Retinal pigment epithelial cell (primary cell): ENCODE results near the gene SMARCAD1.
"Not testable (repeated sequence)": the region's sequence is repeated elsewhere in the genome, so short reads cannot be mapped to it uniquely, and the experiment has no call there.

Source experiments
- DNase-seq: peaks from one replicate; pipeline ENCODE4 v3.0.0-alpha.2; 2010; ENCODE audit warnings: low read depth
- H3K4me3 ChIP-seq: 2 replicates; pipeline ENCODE4 v1.5.1; 2011; ENCODE audit warnings: mild to moderate bottlenecking, low read length, control low read depth, moderate library complexity
- TF ChIP-seq, protein P1 (sequence below): conservative IDR thresholded peaks from 2 replicates; pipeline ENCODE4 v1.5.1; 2011; ENCODE audit warnings: low read depth, low read length, control low read depth, inconsistent platforms

The SMARCAD1 gene

DNA sequence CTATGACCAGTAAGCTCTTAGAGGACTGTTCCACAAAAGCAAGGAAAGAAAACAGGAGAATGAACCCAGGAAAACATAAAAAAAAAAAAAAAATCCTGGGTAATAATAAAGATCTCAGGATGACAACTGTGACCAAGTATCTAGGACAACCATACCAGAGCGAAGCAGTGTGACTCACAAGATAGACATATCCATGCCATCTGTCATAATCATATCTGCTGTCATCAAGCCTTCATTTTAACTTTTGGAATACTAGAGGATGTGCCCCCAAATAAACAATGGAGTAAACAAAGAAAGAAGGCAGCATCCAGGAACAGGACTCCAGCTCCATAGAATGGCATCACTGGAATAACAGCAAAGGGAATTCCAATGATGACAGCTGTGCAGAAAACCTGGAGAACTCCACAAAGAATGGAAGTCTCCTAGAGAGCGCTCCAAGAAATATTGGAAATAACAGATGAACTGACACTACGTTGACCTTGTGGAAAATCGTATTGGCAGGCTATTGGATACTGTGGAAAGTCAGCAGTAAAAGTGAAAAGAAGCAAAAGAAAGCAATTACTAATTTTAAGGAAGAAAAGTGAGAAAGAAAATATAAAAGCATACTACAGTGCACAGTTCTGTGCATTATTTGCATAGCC, 99.7 kb downstream of the SMARCAD1 start:
- H3K4me3 ChIP-seq = no peak overlapping the region
- TF ChIP-seq, protein P1, sequence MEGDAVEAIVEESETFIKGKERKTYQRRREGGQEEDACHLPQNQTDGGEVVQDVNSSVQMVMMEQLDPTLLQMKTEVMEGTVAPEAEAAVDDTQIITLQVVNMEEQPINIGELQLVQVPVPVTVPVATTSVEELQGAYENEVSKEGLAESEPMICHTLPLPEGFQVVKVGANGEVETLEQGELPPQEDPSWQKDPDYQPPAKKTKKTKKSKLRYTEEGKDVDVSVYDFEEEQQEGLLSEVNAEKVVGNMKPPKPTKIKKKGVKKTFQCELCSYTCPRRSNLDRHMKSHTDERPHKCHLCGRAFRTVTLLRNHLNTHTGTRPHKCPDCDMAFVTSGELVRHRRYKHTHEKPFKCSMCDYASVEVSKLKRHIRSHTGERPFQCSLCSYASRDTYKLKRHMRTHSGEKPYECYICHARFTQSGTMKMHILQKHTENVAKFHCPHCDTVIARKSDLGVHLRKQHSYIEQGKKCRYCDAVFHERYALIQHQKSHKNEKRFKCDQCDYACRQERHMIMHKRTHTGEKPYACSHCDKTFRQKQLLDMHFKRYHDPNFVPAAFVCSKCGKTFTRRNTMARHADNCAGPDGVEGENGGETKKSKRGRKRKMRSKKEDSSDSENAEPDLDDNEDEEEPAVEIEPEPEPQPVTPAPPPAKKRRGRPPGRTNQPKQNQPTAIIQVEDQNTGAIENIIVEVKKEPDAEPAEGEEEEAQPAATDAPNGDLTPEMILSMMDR = no peak
- DNase-seq = no peak

DNA sequence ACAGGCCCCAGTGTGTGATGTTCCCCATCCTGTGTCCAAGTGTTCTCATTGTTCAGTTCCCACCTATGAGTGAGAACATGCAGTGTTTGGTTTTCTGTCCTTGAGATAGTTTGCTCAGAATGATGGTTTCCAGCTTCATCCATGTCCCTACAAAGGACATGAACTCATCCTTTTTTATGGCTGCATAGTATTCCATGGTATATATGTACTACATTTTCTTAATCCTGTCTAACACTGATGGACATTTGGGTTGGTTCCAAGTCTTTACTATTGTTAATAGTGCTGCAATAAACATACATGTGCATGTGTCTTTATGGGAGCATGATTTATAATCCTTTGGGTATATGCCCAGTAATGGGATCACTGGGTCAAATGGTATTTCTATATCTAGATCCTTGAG, 112.3 kb downstream of the SMARCAD1 start:
- DNase-seq, H3K4me3 ChIP-seq: not testable (repeated sequence)

DNA sequence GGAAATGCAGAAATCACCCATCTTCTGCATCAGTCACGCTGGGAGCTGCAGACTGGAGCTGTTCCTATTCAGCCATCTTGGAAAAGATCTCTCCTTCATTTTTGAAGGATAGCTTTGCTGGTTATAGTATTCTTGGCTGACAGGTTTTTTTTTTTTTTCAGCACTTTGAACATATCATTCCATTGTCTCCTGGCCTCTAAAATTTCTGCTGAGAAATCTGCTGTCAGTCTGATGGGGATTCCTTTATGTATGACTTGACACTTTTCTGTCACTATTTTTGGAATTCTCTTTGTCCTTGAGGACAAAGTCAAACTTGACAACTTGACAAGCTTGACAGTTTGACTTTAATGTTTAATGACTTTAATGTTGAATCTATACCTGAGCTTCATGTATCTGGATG, 118.2 kb downstream of the SMARCAD1 start:
- no peak overlapping the region for H3K4me3 ChIP-seq
- no peak for DNase-seq
- TF ChIP-seq, protein P1 = no peak

DNA sequence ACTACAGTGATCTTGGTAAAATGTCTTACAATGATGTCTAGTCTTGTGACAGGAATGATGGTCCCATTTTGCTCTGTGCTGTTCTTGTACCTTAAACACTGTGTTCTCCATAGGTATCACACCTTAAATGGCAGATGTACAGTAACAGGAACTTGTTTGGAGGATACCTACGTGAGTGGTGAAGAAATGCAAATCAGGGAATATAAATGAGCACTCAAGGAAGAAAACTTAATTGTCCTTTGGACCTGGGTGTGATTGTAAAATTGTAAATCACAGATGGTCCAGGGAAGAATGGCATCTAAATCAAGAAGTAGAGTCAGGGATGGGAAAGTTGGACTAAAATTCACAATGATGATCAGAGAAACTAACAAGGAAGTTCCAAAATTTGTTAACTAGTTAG, 122.3 kb downstream of the SMARCAD1 start:
- TF ChIP-seq, protein P1 = no peak
- no peak for DNase-seq
- no peak overlapping the region for H3K4me3 ChIP-seq

DNA sequence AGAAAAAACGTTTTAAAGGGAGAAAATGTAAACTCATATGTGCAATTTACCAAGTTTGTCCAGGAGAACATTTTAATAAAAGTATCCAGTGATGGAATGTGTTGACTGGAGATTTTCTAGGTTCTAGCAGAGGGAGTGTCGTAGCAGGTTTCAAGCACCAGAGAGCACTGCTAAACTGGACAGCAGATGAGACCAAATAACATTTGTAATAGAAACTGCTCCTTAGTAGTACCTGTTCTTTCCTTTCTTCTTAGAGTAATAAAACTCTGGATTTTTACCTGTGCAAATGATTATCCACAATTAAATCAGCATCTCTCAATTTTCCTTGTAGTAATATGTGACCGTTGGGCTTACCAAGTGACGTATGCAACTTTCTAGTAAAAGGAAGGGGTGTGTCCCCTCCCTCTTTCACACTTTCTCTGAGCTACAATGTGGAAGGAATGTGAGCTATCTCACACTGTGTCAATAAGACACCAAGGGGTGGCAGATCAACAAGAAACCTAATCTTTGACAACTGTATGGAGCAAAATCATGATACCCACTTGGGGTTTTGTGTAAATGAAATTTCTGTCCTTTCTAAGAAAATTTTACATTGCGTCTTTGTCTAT, 125.4 kb downstream of the SMARCAD1 start:
- TF ChIP-seq, protein P1 = peak; percentile 29
- no peak for DNase-seq
- H3K4me3 ChIP-seq = no peak overlapping the region

DNA sequence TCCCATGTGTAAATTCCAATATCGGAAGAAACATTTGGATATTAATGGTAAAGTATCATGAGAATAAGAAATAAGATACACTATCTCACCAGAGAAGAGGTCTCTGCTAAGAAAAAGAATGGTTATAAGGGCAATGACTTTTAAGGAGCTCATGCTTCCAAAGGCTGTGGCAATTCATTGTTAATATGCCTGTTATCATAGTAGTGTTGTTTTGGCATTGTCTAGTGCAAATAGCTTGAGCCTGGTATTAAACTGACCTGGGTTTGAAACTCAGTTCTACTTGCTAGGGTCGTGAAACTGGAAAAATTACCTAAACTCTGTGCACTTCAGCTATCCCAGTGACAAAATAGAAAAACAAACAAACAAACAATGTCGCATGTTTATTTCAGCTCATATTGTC, 126.2 kb downstream of the SMARCAD1 start:
- TF ChIP-seq, protein P1 = no peak
- no peak overlapping the region for H3K4me3 ChIP-seq
- DNase-seq = no peak

DNA sequence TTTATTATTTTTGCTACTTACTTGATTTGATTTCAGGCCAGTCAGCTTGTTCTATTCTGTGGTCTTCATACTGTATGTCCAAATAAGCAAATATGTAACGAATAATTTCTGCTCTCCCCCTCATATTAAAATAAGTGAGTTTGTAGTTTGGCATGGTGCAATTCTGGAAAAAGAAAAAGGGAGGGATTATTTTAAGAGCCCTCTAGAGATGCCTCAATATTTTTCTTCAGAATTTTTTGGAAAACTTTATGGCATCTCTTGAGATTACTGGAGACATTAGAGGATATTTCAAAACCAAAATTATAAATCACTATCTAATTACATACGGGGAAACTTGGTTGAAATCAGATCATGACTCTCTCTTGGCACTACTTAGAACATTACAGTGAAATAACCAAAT, 126.8 kb downstream of the SMARCAD1 start:
- TF ChIP-seq, protein P1 = no peak
- no peak for DNase-seq
- H3K4me3 ChIP-seq = no peak overlapping the region

DNA sequence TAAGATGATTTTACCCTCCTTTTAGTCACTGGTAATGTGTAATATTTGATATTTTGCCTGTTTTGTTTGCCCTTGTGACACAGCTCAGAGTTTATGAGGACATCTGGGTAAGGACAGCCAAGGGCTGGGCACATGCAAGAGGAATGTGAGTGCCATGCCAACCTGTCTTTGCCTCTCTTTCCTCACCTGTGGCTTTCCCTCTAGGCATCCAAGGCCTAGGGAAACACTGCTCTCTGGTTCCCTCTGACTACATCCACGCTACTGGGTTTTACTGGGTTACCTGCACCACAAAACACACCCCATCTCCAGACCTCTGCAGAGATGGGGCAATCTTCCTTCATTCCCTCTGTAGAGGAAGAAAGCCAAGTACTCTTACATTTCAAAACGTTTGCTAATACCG, 127.3 kb downstream of the SMARCAD1 start:
- DNase-seq = no peak
- TF ChIP-seq, protein P1 = no peak
- no peak overlapping the region for H3K4me3 ChIP-seq
